ENCODE measurements around the gene MNAT1. TPM values are rescaled to one million over a fixed set of nuclear protein-coding genes. Genes with fewer than 3 reads are reported as not detected.
"Not testable (repeated sequence)": the region's sequence is repeated elsewhere in the genome, so short reads cannot be mapped to it uniquely, and the experiment has no call there.

The MNAT1 gene
- polyA plus RNA-seq, 3 donors: 4.1 to 5.8 (median 4.5) TPM

- Histone ChIP-seq H3K4me3 (replicated peaks in 1 of 3; ENCODE audit: low read depth in 2 of 3, low read length in 3 of 3) (peak overlapping the region; percentile 3 to 73 (median 36)), H3K9me3 (replicated peaks in 1 of 2; ENCODE audit: control insufficient read depth in 1 of 2, insufficient read depth in 1 of 2, low read length in 2 of 2) (peaks cover 0 to 50% of the 10 kb centered on the region in 2 donors), H3K4me1 (ENCODE audit: control insufficient read depth in 1 of 2, insufficient read depth in 2 of 2, low read length in 2 of 2) (peaks cover 23 to 34% of the 10 kb centered on the region in 2 donors), H3K27ac (ENCODE audit: low read depth in 1 of 2, low read length in 2 of 2) (no peak overlapping the region), H3K4me2 (replicated peaks; ENCODE audit: extremely low read depth, low read length, poor library complexity, severe bottlenecking) (peak overlapping the region; percentile 92), H3K27me3 (ENCODE audit: control insufficient read depth in 2 of 2, insufficient read depth in 2 of 2, low read length in 2 of 2) (peaks cover 69 to 97% of the 10 kb centered on the region in 2 donors), H2AFZ (ENCODE audit: insufficient read depth, low read depth, low read length, poor library complexity, severe bottlenecking) (peak overlapping the region; percentile 77), H3K36me3 (replicated peaks in 1 of 2; ENCODE audit: control insufficient read depth in 1 of 2, insufficient read depth in 2 of 2, low read length in 2 of 2) (no peaks in the 10 kb centered on the region), H3K79me2 (ENCODE audit: insufficient read depth, low read length) (no peaks in the 10 kb centered on the region), H4K20me1 (ENCODE audit: insufficient read depth, low read length) (no peaks in the 10 kb centered on the region), H3K9ac (ENCODE audit: insufficient read depth, low read length, poor library complexity, severe bottlenecking) (peak overlapping the region; percentile 43)
- H3K27me3 Mint-ChIP-seq (ENCODE audit: low read depth in 3 of 3): peaks cover 87 to 93% (median 87%) of the 10 kb centered on the region in 3 donors
- peaks cover 0 to 35% (median 16%) of the 10 kb centered on the region in 7 donors for H3K9me3 Mint-ChIP-seq
- H3K27ac Mint-ChIP-seq: peak overlapping the region in 1 of 7 donors; percentile 13
- peak overlapping the region; percentile 80 to 96 for H3K4me3 Mint-ChIP-seq
- H3K36me3 Mint-ChIP-seq: peaks cover 7 to 12% of the 10 kb centered on the region in 2 donors
- DNase-seq: peak; percentile 5 to 40 (median 15)
- under 1% methylated on average over 75 of the region's 78 CpGs for WGBS (ENCODE audit: insufficient coverage)
- TF ChIP-seq CTCF (IDR thresholded peaks at IDR 0.05): no peak
- H3K4me1 Mint-ChIP-seq: peaks cover 27% of the 10 kb centered on the region
- intact Hi-C loops (cut with micrococcal nuclease): loop anchor here in 1 of 2 donors (10.0 kb wide), 1 partner anchor 301 kb away; no protein-coding TSS in a partner anchor
Measured at GRCh38 chr14:60723116-60723906, 11.2 kb upstream of the MNAT1 start.

GRCh38 chr14:60723907-60724618 lies 10.5 kb upstream of the MNAT1 start, which contains the start of gene SIX4:
SIX4 (minus strand) TSS chr14:60724351; CDS start chr14:60724074, 277 bp downstream.
- Histone ChIP-seq H4K20me1 (ENCODE audit: insufficient read depth, low read length) (no peaks in the 10 kb centered on the region), H3K9me3 (replicated peaks in 1 of 2; ENCODE audit: control insufficient read depth in 1 of 2, insufficient read depth in 1 of 2, low read length in 2 of 2) (peaks cover 0 to 50% of the 10 kb centered on the region in 2 donors), H3K27ac (ENCODE audit: low read depth in 1 of 2, low read length in 2 of 2) (no peak within 1 kb of the TSS), H3K36me3 (replicated peaks in 1 of 2; ENCODE audit: control insufficient read depth in 1 of 2, insufficient read depth in 2 of 2, low read length in 2 of 2) (no peaks in the 10 kb centered on the region), H3K79me2 (ENCODE audit: insufficient read depth, low read length) (no peaks in the 10 kb centered on the region), H3K27me3 (ENCODE audit: control insufficient read depth in 2 of 2, insufficient read depth in 2 of 2, low read length in 2 of 2) (peaks cover 69 to 97% of the 10 kb centered on the region in 2 donors), H3K9ac (ENCODE audit: insufficient read depth, low read length, poor library complexity, severe bottlenecking) (peak within 1 kb of the TSS; percentile 43), H3K4me2 (replicated peaks; ENCODE audit: extremely low read depth, low read length, poor library complexity, severe bottlenecking) (peak within 1 kb of the TSS; percentile 92), H3K4me1 (ENCODE audit: control insufficient read depth in 1 of 2, insufficient read depth in 2 of 2, low read length in 2 of 2) (peaks cover 23 to 34% of the 10 kb centered on the region in 2 donors), H3K4me3 (replicated peaks in 1 of 3; ENCODE audit: low read depth in 2 of 3, low read length in 3 of 3) (peak within 1 kb of the TSS; percentile 3 to 73 (median 36)), H2AFZ (ENCODE audit: insufficient read depth, low read depth, low read length, poor library complexity, severe bottlenecking) (peak within 1 kb of the TSS; percentile 77)
- peaks cover 0 to 38% (median 16%) of the 10 kb centered on the region in 7 donors for H3K9me3 Mint-ChIP-seq
- WGBS (ENCODE audit: insufficient coverage): 2% methylated on average over 21 of the region's 36 CpGs
- intact Hi-C loops (cut with micrococcal nuclease): loop anchor here in 1 of 2 donors (10.0 kb wide), 1 partner anchor 301 kb away; no protein-coding TSS in a partner anchor
- peaks cover 7 to 12% of the 10 kb centered on the region in 2 donors for H3K36me3 Mint-ChIP-seq
- DNase-seq: peak in 1 of 3 donors; percentile 17
- H3K27ac Mint-ChIP-seq: no peak within 1 kb of the TSS
- no peak for TF ChIP-seq CTCF (IDR thresholded peaks at IDR 0.05)
- peaks cover 86 to 95% (median 87%) of the 10 kb centered on the region in 3 donors for H3K27me3 Mint-ChIP-seq (ENCODE audit: low read depth in 3 of 3)
- H3K4me1 Mint-ChIP-seq: peaks cover 27% of the 10 kb centered on the region
- peak within 1 kb of the TSS; percentile 80 to 96 for H3K4me3 Mint-ChIP-seq

GRCh38 chr14:60731291-60731690 lies 3.3 kb upstream of the MNAT1 start:
- H3K36me3 Mint-ChIP-seq; H3K9me3 ChIP-seq (replicated peaks in 1 of 2; ENCODE audit: control insufficient read depth in 1 of 2, insufficient read depth in 1 of 2, low read length in 2 of 2); DNase-seq; H3K36me3 ChIP-seq (replicated peaks in 1 of 2; ENCODE audit: control insufficient read depth in 1 of 2, insufficient read depth in 2 of 2, low read length in 2 of 2); H3K9ac ChIP-seq (ENCODE audit: insufficient read depth, low read length, poor library complexity, severe bottlenecking); intact Hi-C loops (cut with micrococcal nuclease); H3K27ac ChIP-seq (ENCODE audit: low read depth in 1 of 2, low read length in 2 of 2); H3K4me3 Mint-ChIP-seq; H2AFZ ChIP-seq (ENCODE audit: insufficient read depth, low read depth, low read length, poor library complexity, severe bottlenecking); H4K20me1 ChIP-seq (ENCODE audit: insufficient read depth, low read length); H3K4me2 ChIP-seq (replicated peaks; ENCODE audit: extremely low read depth, low read length, poor library complexity, severe bottlenecking); H3K27ac Mint-ChIP-seq; H3K4me3 ChIP-seq (replicated peaks in 1 of 3; ENCODE audit: low read depth in 2 of 3, low read length in 3 of 3): not testable (repeated sequence)
- Mint-ChIP-seq H3K4me1 (peaks cover 19% of the 10 kb centered on the region), H3K9me3 (peaks cover 0 to 15% (median 11%) of the 10 kb centered on the region in 7 donors), H3K27me3 (ENCODE audit: low read depth in 3 of 3) (peaks cover 52 to 64% (median 53%) of the 10 kb centered on the region in 3 donors)
- Histone ChIP-seq H3K79me2 (ENCODE audit: insufficient read depth, low read length) (peaks cover 12% of the 10 kb centered on the region), H3K27me3 (ENCODE audit: control insufficient read depth in 2 of 2, insufficient read depth in 2 of 2, low read length in 2 of 2) (peaks cover 54 to 66% of the 10 kb centered on the region in 2 donors), H3K4me1 (ENCODE audit: control insufficient read depth in 1 of 2, insufficient read depth in 2 of 2, low read length in 2 of 2) (peaks cover 10 to 12% of the 10 kb centered on the region in 2 donors)
- no CpG with 5 or more reads among the region's 5 CpGs for WGBS (ENCODE audit: insufficient coverage)

Data from CD14-positive monocyte (primary cell).